IPS-11a (cell line): ENCODE measurements around the gene CYP8B1.

ENCODE experiments used
- H3K4me3 ChIP-seq: one replicate; pipeline ENCODE4 v1.5.1; 2013; ENCODE audit warnings: low read depth, low read length, control low read depth

The CYP8B1 gene

DNA sequence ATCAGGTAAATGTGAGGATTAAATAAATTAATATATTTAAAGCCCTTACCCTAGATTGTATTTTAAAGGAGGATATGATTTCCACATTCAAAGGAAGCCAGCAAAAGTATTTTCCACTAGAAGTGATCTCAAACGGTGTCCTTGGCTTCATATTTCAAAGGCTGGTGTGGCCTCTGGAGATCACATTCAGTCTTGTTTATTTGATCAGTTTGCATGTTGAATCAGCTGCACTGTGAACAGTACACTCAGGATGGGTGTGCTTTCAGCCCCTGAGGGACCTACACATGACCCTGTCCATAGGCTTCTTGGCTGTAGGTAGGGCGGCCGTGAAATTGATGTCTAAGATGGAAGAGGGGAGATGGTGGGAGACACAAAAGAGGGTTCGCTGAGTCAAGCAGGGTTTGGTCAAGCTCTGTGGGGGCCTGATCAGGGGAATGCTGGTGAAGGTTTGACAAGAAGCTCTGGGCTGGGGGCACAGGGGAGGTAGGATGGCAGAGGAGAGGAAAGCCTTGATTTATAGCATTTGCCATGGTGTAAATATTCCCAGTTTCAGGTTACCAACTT lies 21.9 kb downstream of the CYP8B1 start:
- H3K4me3 ChIP-seq: no peak overlapping the region

DNA sequence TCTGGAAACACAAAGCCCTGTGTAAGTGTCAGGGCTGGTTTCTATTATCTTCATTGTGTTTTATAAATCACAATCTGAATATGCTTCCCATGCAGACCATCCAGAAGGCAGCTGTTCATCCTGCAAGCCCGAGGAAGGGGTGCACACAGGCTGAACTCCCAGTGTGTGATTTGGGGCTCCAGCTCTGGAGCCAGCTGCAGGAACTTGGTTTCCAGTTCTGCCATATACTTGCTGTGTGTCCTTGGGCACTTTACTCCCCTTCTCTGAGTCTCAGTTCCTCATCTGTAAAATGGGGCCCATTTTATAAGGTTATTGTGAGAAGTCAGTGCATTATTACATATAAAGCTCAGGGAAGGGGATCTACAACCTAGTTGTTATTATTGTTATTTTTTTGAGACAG lies 22.6 kb downstream of the CYP8B1 start:
- H3K4me3 ChIP-seq: no peak overlapping the region

GRCh38 chr3:42852441-42852840 lies 23.2 kb downstream of the CYP8B1 start:
- no peak overlapping the region for H3K4me3 ChIP-seq

- H3K4me3 ChIP-seq: no peak overlapping the region
Measured at GRCh38 chr3:42851228-42851834, 24.3 kb downstream of the CYP8B1 start.

DNA sequence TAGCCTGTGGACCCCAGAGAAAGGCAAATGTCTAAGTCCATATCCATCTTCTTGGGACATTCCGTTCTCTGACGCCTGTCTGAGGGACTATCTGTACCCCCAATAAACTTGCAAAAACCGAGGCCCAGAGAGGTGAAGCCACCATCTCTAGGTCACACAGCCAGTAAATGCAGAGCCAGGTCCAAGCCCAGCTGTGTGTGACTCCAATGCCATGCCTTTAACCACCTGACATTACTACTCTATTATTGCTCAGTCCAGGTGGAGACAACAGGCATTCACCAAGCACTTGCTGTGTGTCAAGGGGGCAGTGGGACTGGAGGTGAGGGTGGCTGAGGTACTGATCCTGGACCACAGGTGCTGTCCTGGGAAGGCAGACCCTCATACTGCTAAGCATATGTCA lies 25.4 kb downstream of the CYP8B1 start:
- no peak overlapping the region for H3K4me3 ChIP-seq

GRCh38 chr3:42849017-42849416 lies 26.7 kb downstream of the CYP8B1 start:
- no peak overlapping the region for H3K4me3 ChIP-seq

- no peak overlapping the region for H3K4me3 ChIP-seq
Measured at GRCh38 chr3:42847731-42848130, 27.9 kb downstream of the CYP8B1 start.

DNA sequence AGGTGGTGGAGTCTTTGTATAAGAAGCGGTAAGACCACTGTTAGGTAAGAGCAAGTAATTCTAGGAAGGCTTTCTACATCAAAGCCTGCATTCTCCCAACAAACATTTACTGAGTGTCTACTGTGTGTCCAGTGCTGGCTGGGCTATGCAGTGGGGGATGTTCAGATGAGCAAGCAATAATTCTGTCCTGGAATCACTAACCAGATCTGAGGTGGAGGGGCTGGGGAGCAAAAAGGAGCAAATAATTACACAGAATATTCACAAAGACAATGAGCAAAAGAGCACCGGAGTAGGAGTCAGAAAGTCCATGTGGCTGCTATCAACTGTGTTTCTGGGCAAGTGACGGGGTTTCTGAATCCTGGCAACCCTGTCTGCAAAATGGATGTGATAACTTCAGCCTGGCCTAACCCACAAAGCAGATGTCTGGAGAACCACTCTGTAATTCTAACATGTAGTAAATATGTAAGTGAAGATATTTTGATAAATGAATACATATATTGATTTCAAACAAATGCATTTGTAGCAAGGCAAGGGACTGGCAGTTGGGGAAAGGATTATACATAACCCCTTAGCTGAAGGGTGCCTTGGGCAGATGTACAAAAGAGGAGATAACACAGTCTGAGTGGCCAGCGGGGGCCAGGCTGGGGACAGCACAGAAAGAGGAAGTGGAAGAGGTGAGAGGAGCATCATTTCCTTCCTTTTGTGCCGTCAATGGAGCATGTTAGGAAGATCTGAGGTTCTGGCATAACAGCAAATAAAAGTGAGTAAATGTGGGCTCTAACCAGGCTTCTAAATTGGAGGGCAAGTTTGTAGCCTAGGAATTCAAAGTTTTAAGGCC lies 28.8 kb downstream of the CYP8B1 start:
- H3K4me3 ChIP-seq: no peak overlapping the region

DNA sequence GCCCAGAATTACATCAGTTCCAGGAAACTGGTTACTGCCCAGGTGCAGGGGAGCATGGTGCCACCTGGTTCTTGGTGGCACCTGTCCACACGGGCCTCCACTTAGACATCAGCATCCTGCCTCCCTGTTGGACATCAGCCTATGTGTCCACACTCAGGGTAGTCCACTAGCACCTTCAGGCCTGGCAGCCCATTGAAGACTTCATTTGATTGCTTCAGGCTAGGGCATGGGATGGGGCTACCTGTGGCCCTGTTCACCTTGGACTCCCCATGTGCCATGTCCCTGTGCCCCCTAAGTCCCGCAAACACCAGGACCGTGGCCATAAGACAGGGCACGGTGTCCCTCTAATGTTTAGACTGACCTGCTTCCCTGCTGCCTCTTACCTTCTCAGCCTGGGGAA lies 30.9 kb downstream of the CYP8B1 start:
- H3K4me3 ChIP-seq: no peak overlapping the region

DNA sequence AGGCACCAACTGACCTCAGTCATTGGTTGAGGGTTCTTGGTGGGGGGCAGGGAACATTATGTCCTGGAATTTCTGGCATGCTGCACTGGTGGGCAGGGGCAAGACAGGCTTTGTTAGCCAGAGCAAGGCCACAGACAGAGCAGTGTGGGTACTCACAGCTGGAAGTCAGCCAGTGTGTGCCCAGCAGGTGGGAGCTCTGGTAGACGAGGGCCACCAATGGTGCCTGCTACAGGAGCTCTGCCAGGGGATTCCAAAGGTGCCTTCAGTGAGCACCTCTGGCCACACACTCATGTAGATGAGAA lies 31.3 kb downstream of the CYP8B1 start:
- no peak overlapping the region for H3K4me3 ChIP-seq

- H3K4me3 ChIP-seq: no peak overlapping the region
Measured at GRCh38 chr3:42843713-42844411, 31.8 kb downstream of the CYP8B1 start.

- H3K4me3 ChIP-seq: no peak overlapping the region
Measured at GRCh38 chr3:42841332-42841731, 34.3 kb downstream of the CYP8B1 start.

DNA sequence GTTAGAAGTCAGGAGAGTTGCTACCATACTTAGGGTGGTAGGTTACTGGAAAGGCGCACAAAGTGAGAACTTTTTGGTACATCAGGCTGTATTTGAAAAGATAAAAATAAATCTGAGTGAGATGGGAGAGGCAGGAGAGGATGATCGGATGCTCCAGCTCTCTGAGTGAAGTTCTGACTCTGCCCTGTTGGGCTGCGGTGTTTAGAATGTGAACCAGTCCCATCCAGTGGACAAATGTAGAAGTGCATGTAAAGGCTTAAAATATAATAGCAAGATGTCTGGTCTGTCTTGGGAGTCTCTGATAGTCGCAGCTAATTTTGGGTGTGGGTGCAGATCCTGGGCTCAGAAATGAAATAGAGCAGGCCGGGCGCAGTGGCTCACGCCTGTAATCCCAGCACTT lies 36.1 kb downstream of the CYP8B1 start:
- H3K4me3 ChIP-seq: no peak overlapping the region

- H3K4me3 ChIP-seq: no peak overlapping the region
Measured at GRCh38 chr3:42838571-42838970, 37.1 kb downstream of the CYP8B1 start.

DNA sequence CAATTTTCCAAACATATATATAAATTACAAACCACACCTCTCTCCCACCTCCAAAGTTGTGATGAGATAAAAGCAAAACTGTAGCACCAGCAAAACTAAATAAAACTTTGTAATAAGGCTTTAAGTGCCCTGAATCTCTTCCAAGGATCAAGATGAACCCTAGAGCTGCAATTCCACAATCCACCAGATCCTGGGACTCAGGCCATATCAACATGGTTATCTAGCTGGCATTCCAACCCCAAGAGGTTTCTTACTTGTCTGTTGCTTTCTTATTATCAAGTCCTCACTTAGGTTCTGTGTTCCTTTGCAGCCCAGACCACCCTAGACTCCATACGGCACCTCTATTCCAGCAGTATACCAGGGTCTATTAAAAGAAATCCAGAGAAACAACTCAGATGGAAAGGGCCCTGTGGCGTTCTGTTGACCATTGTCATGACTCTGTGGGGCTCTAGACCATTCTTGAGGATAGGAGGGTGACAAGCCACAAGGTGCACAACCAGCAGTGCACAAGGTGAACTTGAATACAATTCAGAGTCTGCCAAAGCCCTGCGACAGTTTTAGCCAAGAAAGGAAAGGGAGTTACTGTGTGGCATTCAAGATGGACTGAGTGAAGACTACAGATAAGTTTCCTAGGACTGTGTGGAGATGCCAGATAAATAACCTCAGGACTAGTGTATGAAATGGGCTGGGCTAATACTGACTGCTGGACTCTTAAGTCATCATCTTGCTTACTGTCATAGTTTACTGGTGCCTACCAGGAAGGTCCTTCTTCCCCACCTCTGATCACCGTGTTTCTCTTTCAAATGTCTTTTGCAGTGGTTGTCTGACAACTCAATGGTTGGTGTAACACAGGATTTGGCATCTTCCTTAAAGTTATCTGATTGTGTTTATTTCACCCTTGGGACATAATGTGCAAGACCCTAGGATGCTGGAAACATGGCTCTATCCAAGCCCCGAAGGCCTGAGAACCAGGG lies 39.2 kb downstream of the CYP8B1 start:
- H3K4me3 ChIP-seq: no peak overlapping the region

DNA sequence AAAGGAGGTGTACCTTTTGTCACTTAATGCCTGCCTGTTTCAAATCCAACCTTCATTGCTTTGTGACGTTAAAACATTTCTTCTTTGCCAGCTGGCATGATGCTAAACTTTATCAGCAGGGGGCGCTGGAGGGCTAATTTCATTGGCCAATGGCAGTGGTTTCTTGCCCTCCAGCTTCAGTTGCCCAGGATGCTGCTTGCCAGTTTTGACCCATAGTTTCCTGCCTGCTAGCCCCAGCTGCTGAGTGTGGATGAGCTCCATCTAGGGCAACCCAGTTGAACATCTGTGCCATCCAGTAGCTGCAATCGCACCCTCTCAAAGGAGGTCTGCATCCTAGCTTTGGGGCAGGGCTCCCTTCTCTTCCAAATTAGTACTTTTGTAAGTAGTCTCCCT lies 44.4 kb downstream of the CYP8B1 start:
- no peak overlapping the region for H3K4me3 ChIP-seq

DNA sequence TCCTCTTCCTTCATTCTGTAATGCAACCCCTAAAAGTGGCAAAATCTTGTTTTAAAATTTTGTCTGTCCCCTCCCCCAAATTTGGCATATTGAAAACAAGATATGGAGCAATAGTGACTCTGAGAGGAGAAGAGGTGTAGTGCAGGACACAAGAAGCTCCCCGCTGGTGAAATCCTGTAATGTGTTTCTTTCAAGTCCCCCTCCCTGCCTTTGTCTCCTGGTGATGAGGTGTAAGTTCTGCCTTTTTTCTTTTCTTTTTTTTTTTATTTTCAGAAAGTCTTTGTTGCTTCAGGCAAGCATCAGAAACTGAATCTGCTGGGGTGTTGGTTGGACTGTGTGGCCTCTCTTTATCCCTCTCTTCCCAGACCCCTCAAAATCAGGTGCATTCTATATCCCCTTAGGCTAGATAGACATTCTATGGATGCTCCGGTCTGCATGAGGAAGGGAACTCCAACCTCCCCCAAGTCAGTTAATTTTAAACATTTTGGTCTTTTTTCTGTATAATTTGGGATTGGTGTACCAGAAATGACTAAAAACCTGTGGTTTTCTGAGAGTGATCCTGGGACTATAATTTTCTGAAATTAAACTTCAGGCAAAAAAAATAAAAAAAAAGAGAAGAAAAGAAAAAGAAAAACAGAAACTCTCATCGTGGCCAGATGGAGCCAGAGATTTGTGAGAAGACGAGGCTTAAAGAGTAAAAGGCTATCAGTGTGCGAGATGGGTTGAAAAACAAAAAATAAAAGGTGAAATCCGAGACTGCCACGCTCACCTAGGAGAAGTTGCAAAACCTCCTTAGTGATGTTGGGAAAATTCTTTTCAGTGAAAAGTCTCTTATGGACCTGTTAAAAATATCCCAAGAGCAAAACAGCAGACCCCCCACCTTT lies 45.0 kb downstream of the CYP8B1 start:
- H3K4me3 ChIP-seq: no peak overlapping the region

DNA sequence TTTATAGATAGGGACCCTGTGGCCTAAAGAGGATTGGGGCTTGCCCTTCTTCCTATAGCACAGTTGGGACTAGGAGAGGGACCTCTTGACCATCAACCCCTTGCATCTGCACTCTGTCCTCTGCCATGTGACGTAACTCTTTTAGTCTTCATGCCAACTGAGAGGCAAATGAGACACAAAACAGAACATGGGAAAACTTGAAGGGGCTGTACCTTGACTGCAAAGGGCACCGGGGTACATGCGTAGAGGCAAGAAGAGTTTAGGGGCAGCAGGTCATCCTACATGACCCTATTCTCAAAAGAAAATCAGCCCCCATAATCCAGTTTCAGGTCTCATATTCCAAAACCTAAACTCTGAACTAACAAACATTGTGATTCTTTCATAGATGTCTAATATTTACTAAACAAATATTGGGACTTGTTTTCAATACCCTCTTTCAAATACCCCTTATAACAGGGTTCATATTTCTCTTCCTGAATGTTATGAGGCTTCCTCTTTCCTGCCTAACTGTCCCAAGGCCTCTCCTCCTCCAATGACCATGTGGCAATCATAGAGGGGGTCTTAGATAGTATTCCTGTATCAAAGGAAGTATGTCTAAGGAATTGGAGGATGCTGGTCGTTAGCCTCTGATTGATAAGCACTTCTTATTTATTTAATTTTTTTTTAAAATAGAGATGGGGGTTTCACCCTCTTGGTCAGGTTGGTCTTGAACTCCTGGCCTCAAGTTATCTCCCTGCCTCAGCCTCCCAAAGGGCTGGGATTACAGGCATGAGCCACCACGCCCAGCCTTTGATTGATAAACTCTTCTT lies 45.8 kb downstream of the CYP8B1 start:
- H3K4me3 ChIP-seq: no peak overlapping the region

GRCh38 chr3:42829083-42829627 lies 46.5 kb downstream of the CYP8B1 start:
- no peak overlapping the region for H3K4me3 ChIP-seq
